ENCODE results near the gene TTC21A. TPM values are rescaled to one million over a fixed set of nuclear protein-coding genes. Genes with fewer than 3 reads are reported as not detected.

Gene TTC21A
- total RNA-seq, 1 experiment from 2014 or later = 7.7 TPM

GRCh38 chr3:39186692-39187151 lies 79.2 kb downstream of the TTC21A start:
- ChIA-PET CTCF (no interaction called here), POLR2A (no interaction called here)
- no peaks in the 10 kb centered on the region for H3K4me1 ChIP-seq (ENCODE audit: control insufficient read depth, insufficient read depth, low read length)
- no peak for DNase-seq (ENCODE audit: low read depth, low spot score)
- intact Hi-C loops (cut with micrococcal nuclease; ENCODE audit: unreplicated experiment) = no loop called here
- H3K9me3 ChIP-seq (ENCODE audit: control insufficient read depth, insufficient read depth, low read depth, low read length) = no peaks in the 10 kb centered on the region
- no peaks in the 10 kb centered on the region for H3K36me3 ChIP-seq (ENCODE audit: control insufficient read depth, insufficient read depth, low read length)
- ATAC-seq = no peak
- no peak for TF ChIP-seq REST (IDR thresholded peaks at IDR 0.05; ENCODE audit: insufficient read depth in 1 of 2, low read depth in 2 of 2, low read length in 1 of 2)
- no peak for TF ChIP-seq CTCF (IDR thresholded peaks at IDR 0.05)
- no peak for TF ChIP-seq POLR2AphosphoS5 (IDR thresholded peaks at IDR 0.05; ENCODE audit: low read depth, low read length)
- no peak for TF ChIP-seq SIN3A (IDR thresholded peaks at IDR 0.05; ENCODE audit: borderline replicate concordance, insufficient read depth, low read depth, low read length)
- TF ChIP-seq TCF7L2 (IDR thresholded peaks at IDR 0.05; ENCODE audit: low read depth, low read length) = no peak
- no peak overlapping the region for H3K27ac ChIP-seq (ENCODE audit: low read length)
- H3K4me3 ChIP-seq (ENCODE audit: low read depth in 2 of 2, low read length in 2 of 2) = no peak overlapping the region
- in situ Hi-C loops (cut with HindIII; ENCODE audit: low pct_unique_long_range_greater_than_20kb, low sequenced_read_pairs) = no loop called here
- BruUV-seq (replicated peaks) = no TSS peak
- no peaks in the 10 kb centered on the region for H3K27me3 ChIP-seq (ENCODE audit: control insufficient read depth, insufficient read depth, low read length)

GRCh38 chr3:39187372-39188155 lies 80.1 kb downstream of the TTC21A start:
- Histone ChIP-seq H3K27me3 (ENCODE audit: control insufficient read depth, insufficient read depth, low read length) (no peaks in the 10 kb centered on the region), H3K36me3 (ENCODE audit: control insufficient read depth, insufficient read depth, low read length) (no peaks in the 10 kb centered on the region), H3K9me3 (ENCODE audit: control insufficient read depth, insufficient read depth, low read depth, low read length) (no peaks in the 10 kb centered on the region), H3K4me1 (ENCODE audit: control insufficient read depth, insufficient read depth, low read length) (no peaks in the 10 kb centered on the region), H3K4me3 (ENCODE audit: low read depth in 2 of 2, low read length in 2 of 2) (no peak overlapping the region), H3K27ac (ENCODE audit: low read length) (no peak overlapping the region)
- no peak for ATAC-seq
- TF ChIP-seq POLR2AphosphoS5 (IDR thresholded peaks at IDR 0.05; ENCODE audit: low read depth, low read length) (no peak), REST (IDR thresholded peaks at IDR 0.05; ENCODE audit: insufficient read depth in 1 of 2, low read depth in 2 of 2, low read length in 1 of 2) (no peak), SIN3A (IDR thresholded peaks at IDR 0.05; ENCODE audit: borderline replicate concordance, insufficient read depth, low read depth, low read length) (no peak), CTCF (IDR thresholded peaks at IDR 0.05) (no peak)
- DNase-seq (ENCODE audit: low read depth, low spot score) = no peak
- intact Hi-C loops (cut with micrococcal nuclease; ENCODE audit: unreplicated experiment) = no loop called here
- in situ Hi-C loops (cut with HindIII; ENCODE audit: low pct_unique_long_range_greater_than_20kb, low sequenced_read_pairs) = no loop called here
- CTCF ChIA-PET = no interaction called here
- BruUV-seq (replicated peaks) = no TSS peak
- POLR2A ChIA-PET = no interaction called here

Measured in Panc1 (cell line).